PC-3 (cell line): ENCODE measurements around the gene COQ8A. TPM values are rescaled to one million over a fixed set of nuclear protein-coding genes. Genes with fewer than 3 reads are reported as not detected.

Source experiments
- ATAC-seq: fragments of 200-7000 bp; cut with Tn5 transposase; 2 replicates; pipeline ENCODE4 v1.9.1; 2020; ENCODE audit warnings: mild to moderate bottlenecking, moderate library complexity
- BruUV-seq: library from RNA; stranded (reverse); fragments of 400-500 nt; replicated peaks from 2 replicates; lab custom pipeline; 2021; lab: Mats Ljungman, UMichigan
- CTCF ChIA-PET: fragments of 300-600 bp; sonication (Branson Sonifier 250); formaldehyde crosslinking; loops from one replicate; lab custom pipeline; 2022; ENCODE audit warnings: antibody characterized with exemption; lab: Charles Lee
- POLR2A ChIA-PET: fragments of 300-600 bp; sonication (Branson Sonifier 250); formaldehyde crosslinking; loops from one replicate; lab custom pipeline; 2022; ENCODE audit warnings: antibody characterized with exemption; ENCODE audit not compliant: unreplicated experiment; lab: Charles Lee
- DNase-seq: peaks from one replicate; pipeline ENCODE4 v3.0.0-alpha.2; 2015
- H2AFZ ChIP-seq: fragments of 300-600 bp; sonication (generic); 2 replicates; pipeline ENCODE4 v1.6.0; 2016; ENCODE audit warnings: antibody characterized with exemption, low read length
- H3F3A ChIP-seq: fragments of 300-600 bp; sonication (generic); one replicate; pipeline ENCODE4 v1.6.0; 2017; ENCODE audit warnings: antibody characterized with exemption, low read length, control low read depth, mild to moderate bottlenecking; ENCODE audit not compliant: unreplicated experiment
- H3K27ac ChIP-seq: fragments of 300-600 bp; sonication (generic); 2 replicates; pipeline ENCODE4 v1.5.1; 2016; ENCODE audit warnings: mild to moderate bottlenecking, low read length
- H3K27me3 ChIP-seq: fragments of 300-600 bp; sonication (generic); 2 replicates; pipeline ENCODE4 v1.6.1; 2016; ENCODE audit warnings: low read length, mixed read lengths
- H3K36me3 ChIP-seq: fragments of 300-600 bp; sonication (generic); 2 replicates; pipeline ENCODE4 v1.6.1; 2016; ENCODE audit warnings: low read depth, mixed run types, low read length, mixed read lengths
- H3K4me1 ChIP-seq: fragments of 300-600 bp; sonication (generic); 2 replicates; pipeline ENCODE4 v1.5.1; 2016; ENCODE audit warnings: low read length; ENCODE audit not compliant: insufficient read depth
- H3K4me2 ChIP-seq: fragments of 300-600 bp; sonication (generic); 2 replicates; pipeline ENCODE4 v1.6.0; 2016; ENCODE audit warnings: low read length
- H3K4me3 ChIP-seq: fragments of 300-600 bp; sonication (generic); 2 replicates; pipeline ENCODE4 v1.5.1; 2016; ENCODE audit warnings: mild to moderate bottlenecking, low read length, mixed read lengths
- H3K79me2 ChIP-seq: fragments of 300-600 bp; sonication (generic); 2 replicates; pipeline ENCODE4 v1.6.1; 2017; ENCODE audit warnings: low read length, mixed read lengths
- H3K9ac ChIP-seq: fragments of 300-600 bp; sonication (generic); 2 replicates; pipeline ENCODE4 v1.6.0; 2016; ENCODE audit warnings: mild to moderate bottlenecking, low read length
- H3K9me2 ChIP-seq: fragments of 300-600 bp; sonication (generic); replicated peaks from 2 replicates; pipeline ENCODE4 v1.6.1; 2016; ENCODE audit warnings: mixed run types, low read length, mixed read lengths
- H3K9me3 ChIP-seq: fragments of 300-600 bp; sonication (generic); 2 replicates; pipeline ENCODE4 v1.6.1; 2016; ENCODE audit warnings: low read length, mixed read lengths
- H4K20me1 ChIP-seq: fragments of 300-600 bp; sonication (generic); 2 replicates; pipeline ENCODE4 v1.6.1; 2016; ENCODE audit warnings: low read length, mixed read lengths
- CTCF ChIP-seq: fragments of 300-600 bp; sonication (generic); conservative IDR thresholded peaks from 2 replicates; pipeline ENCODE4 v1.5.1; 2017; ENCODE audit warnings: antibody characterized with exemption, low read depth, mild to moderate bottlenecking, low read length
- EZH2 ChIP-seq: fragments of 300-600 bp; sonication (generic); IDR thresholded peaks from one replicate; pipeline ENCODE4 v1.6.1; 2017; ENCODE audit warnings: antibody characterized with exemption, mild to moderate bottlenecking, low read length; ENCODE audit not compliant: unreplicated experiment
- EZH2phosphoT487 ChIP-seq: fragments of 300-600 bp; sonication (generic); IDR thresholded peaks from 2 replicates; pipeline ENCODE4 v1.6.1; 2018; ENCODE audit warnings: mild to moderate bottlenecking, antibody characterized with exemption, low read length, borderline replicate concordance
- intact Hi-C: fragments of 100-400 bp; cut with micrococcal nuclease; formaldehyde crosslinking; loops from 2 replicates; pipeline ENCODE4 v1.9.0; 2023
- total RNA-seq: library from RNA; depleted of rRNA; stranded (reverse); fragments of >200 nt; gene quantifications from 2 replicates; pipeline ENCODE4 v1.2.3, GENCODE V29; 2014

COQ8A gene
- total RNA-seq, 1 experiment from 2014 or later: 67.0 TPM

GRCh38 chr1:226977643-226978431 lies 37.7 kb downstream of the COQ8A start:
- no peaks in the 10 kb centered on the region for H3K27me3 ChIP-seq
- no TSS peak for BruUV-seq
- peaks cover 6% of the 10 kb centered on the region; the same call in 1 of the 2 replicates for H3K36me3 ChIP-seq
- intact Hi-C loops: no loop called here
- POLR2A ChIA-PET: no interaction called here
- no peaks in the 10 kb centered on the region for H3K9me2 ChIP-seq
- TF ChIP-seq EZH2 (no peak), CTCF (no peak), EZH2phosphoT487 (no peak)
- H3K4me1 ChIP-seq: no peaks in the 10 kb centered on the region
- H3K79me2 ChIP-seq: no peaks in the 10 kb centered on the region
- no peaks in the 10 kb centered on the region for H4K20me1 ChIP-seq
- no peak for ATAC-seq
- H3K9ac ChIP-seq: no peak overlapping the region
- H3K4me3 ChIP-seq: no peak overlapping the region
- H3K4me2 ChIP-seq: no peak overlapping the region
- no peak overlapping the region for H2AFZ ChIP-seq
- no peaks in the 10 kb centered on the region for H3F3A ChIP-seq
- CTCF ChIA-PET: no interaction called here
- no peak overlapping the region for H3K27ac ChIP-seq
- no peaks in the 10 kb centered on the region for H3K9me3 ChIP-seq
- no peak for DNase-seq

GRCh38 chr1:226978432-226979114 lies 38.5 kb downstream of the COQ8A start:
- Histone ChIP-seq H3K4me1 (no peaks in the 10 kb centered on the region), H4K20me1 (no peaks in the 10 kb centered on the region), H3K9ac (no peak overlapping the region), H3K79me2 (no peaks in the 10 kb centered on the region), H3K9me2 (no peaks in the 10 kb centered on the region), H3K4me2 (no peak overlapping the region), H3F3A (no peaks in the 10 kb centered on the region), H3K4me3 (no peak overlapping the region), H3K27me3 (no peaks in the 10 kb centered on the region), H3K36me3 (peaks cover 6% of the 10 kb centered on the region; the same call in 1 of the 2 replicates), H3K27ac (no peak overlapping the region), H3K9me3 (no peaks in the 10 kb centered on the region), H2AFZ (no peak overlapping the region)
- BruUV-seq: no TSS peak
- DNase-seq (no peak), ATAC-seq (no peak)
- intact Hi-C loops: no loop called here
- POLR2A ChIA-PET: no interaction called here
- CTCF ChIA-PET: interaction anchor here (0.6 kb wide), 1 partner anchor 150 kb away, joined by 3 read pairs; no protein-coding TSS in a partner anchor
- no peak for TF ChIP-seq EZH2
- TF ChIP-seq EZH2phosphoT487: no peak
- no peak for TF ChIP-seq CTCF

- CTCF ChIA-PET: interaction anchor here (0.6 kb wide), 1 partner anchor 151 kb away, joined by 3 read pairs; no protein-coding TSS in a partner anchor
- Histone ChIP-seq H3K9ac (no peak overlapping the region), H3K4me1 (no peaks in the 10 kb centered on the region), H3F3A (no peaks in the 10 kb centered on the region), H2AFZ (no peak overlapping the region), H3K27ac (no peak overlapping the region), H3K27me3 (no peaks in the 10 kb centered on the region), H4K20me1 (no peaks in the 10 kb centered on the region), H3K4me3 (no peak overlapping the region), H3K79me2 (no peaks in the 10 kb centered on the region), H3K4me2 (no peak overlapping the region), H3K9me2 (no peaks in the 10 kb centered on the region), H3K9me3 (no peaks in the 10 kb centered on the region), H3K36me3 (peaks cover 6% of the 10 kb centered on the region; the same call in 1 of the 2 replicates)
- POLR2A ChIA-PET: no interaction called here
- BruUV-seq: no TSS peak
- no peak for TF ChIP-seq EZH2phosphoT487
- no peak for TF ChIP-seq CTCF
- TF ChIP-seq EZH2: no peak
- intact Hi-C loops: no loop called here
- ATAC-seq (no peak), DNase-seq (no peak)
Measured at GRCh38 chr1:226979115-226979516, 39.0 kb downstream of the COQ8A start.
